GM23338 (cell line): ENCODE results near the gene ST3GAL2. TPM values are rescaled to one million over a fixed set of nuclear protein-coding genes. Genes with fewer than 3 reads are reported as not detected.

Source experiments
- ATAC-seq: fragments of 200-7000 bp; cut with Tn5 transposase; 3 replicates; pipeline ENCODE4 v1.9.1; 2020
- DNase-seq: peaks from one replicate; pipeline ENCODE4 v3.0.0-alpha.2; 2015; ENCODE audit warnings: low spot score
- H2AFZ ChIP-seq: fragments of 200-600 bp; sonication (generic); 2 replicates; pipeline ENCODE4 v1.8.0; 2016; ENCODE audit warnings: antibody characterized with exemption, mild to moderate bottlenecking, moderate library complexity
- H3F3A ChIP-seq: fragments of 200-600 bp; sonication (generic); replicated peaks from 2 replicates; pipeline ENCODE4 v1.8.0; 2017; ENCODE audit warnings: antibody characterized with exemption, mixed run types, low read depth
- H3K27ac ChIP-seq: fragments of 200-600 bp; sonication (generic); 2 replicates; pipeline ENCODE4 v1.6.1; 2016; ENCODE audit warnings: low read depth
- H3K27me3 ChIP-seq: fragments of 200-600 bp; sonication (generic); 2 replicates; pipeline ENCODE4 v1.8.0; 2016; ENCODE audit warnings: mild to moderate bottlenecking, mixed run types, moderate library complexity; ENCODE audit not compliant: insufficient read depth
- H3K36me3 ChIP-seq: fragments of 200-600 bp; sonication (generic); 2 replicates; pipeline ENCODE4 v1.8.0; 2016; ENCODE audit warnings: mild to moderate bottlenecking; ENCODE audit not compliant: insufficient read depth
- H3K4me1 ChIP-seq: fragments of 200-600 bp; sonication (generic); 2 replicates; pipeline ENCODE4 v1.8.0; 2016; ENCODE audit warnings: mild to moderate bottlenecking, moderate library complexity; ENCODE audit not compliant: insufficient read depth
- H3K4me2 ChIP-seq: fragments of 200-600 bp; sonication (generic); 2 replicates; pipeline ENCODE4 v1.7.1; 2017; ENCODE audit warnings: mixed run types
- H3K4me3 ChIP-seq: fragments of 200-600 bp; sonication (generic); 2 replicates; pipeline ENCODE4 v1.6.1; 2016; ENCODE audit warnings: mixed run types
- H3K79me2 ChIP-seq: fragments of 200-600 bp; sonication (generic); replicated peaks from 2 replicates; pipeline ENCODE4 v1.8.0; 2017; ENCODE audit warnings: mild to moderate bottlenecking; ENCODE audit not compliant: insufficient read depth
- H3K9me2 ChIP-seq: fragments of 200-600 bp; sonication (generic); 2 replicates; pipeline ENCODE4 v1.8.0; 2017; ENCODE audit not compliant: insufficient read depth
- H4K20me1 ChIP-seq: fragments of 200-600 bp; sonication (generic); replicated peaks from 2 replicates; pipeline ENCODE4 v1.8.0; 2017; ENCODE audit warnings: mild to moderate bottlenecking; ENCODE audit not compliant: insufficient read depth
- H3K27ac Mint-ChIP-seq: 2 replicates; pipeline ENCODE4 v1.8.0; 2020; ENCODE audit warnings: inconsistent platforms, mild to moderate bottlenecking, moderate library complexity, mixed read lengths
- H3K27me3 Mint-ChIP-seq: 3 replicates; pipeline ENCODE4 v1.8.0; 2022; ENCODE audit warnings: low read depth, mild to moderate bottlenecking, moderate library complexity, mixed read lengths, inconsistent platforms; ENCODE audit not compliant: insufficient read depth, poor library complexity
- H3K36me3 Mint-ChIP-seq: 3 replicates; pipeline ENCODE4 v1.8.0; 2021; ENCODE audit warnings: low read depth, mild to moderate bottlenecking, inconsistent platforms, moderate library complexity, mixed read lengths
- H3K4me1 Mint-ChIP-seq: 3 replicates; pipeline ENCODE4 v1.8.0; 2020; ENCODE audit warnings: mild to moderate bottlenecking, inconsistent platforms, mixed read lengths
- H3K4me3 Mint-ChIP-seq: 3 replicates; pipeline ENCODE4 v1.8.0; 2021; ENCODE audit warnings: moderate library complexity, mild to moderate bottlenecking, inconsistent platforms, mixed read lengths
- H3K9me3 Mint-ChIP-seq: 3 replicates; pipeline ENCODE4 v1.8.0; 2020; ENCODE audit warnings: moderate library complexity, mild to moderate bottlenecking, inconsistent platforms, mixed read lengths
- CREB1 ChIP-seq: fragments of 250-450 bp; sonication (Bioruptor Pico); IDR thresholded peaks from 2 replicates; pipeline ENCODE4 v1.5.0; 2020; ENCODE audit warnings: low read depth, mild to moderate bottlenecking, moderate library complexity
- CTCF ChIP-seq, 2 experiments: fragments of 200-600 bp in 1 of 2; sonication (generic) in 1 of 2; conservative IDR thresholded peaks; 2 replicates each; pipeline versions ENCODE4 v1.5.1 to v1.6.1; 2016 to 2017; ENCODE audit warnings: antibody characterized with exemption in 2 of 2, low read depth in 2 of 2, mild to moderate bottlenecking in 2 of 2, moderate library complexity in 1 of 2
- EZH2 ChIP-seq: fragments of 200-600 bp; sonication (generic); IDR thresholded peaks from one replicate; pipeline ENCODE4 v1.8.0; 2017; ENCODE audit warnings: antibody characterized with exemption, mild to moderate bottlenecking, low read depth; ENCODE audit not compliant: unreplicated experiment
- EZH2phosphoT487 ChIP-seq: fragments of 200-600 bp; sonication (generic); IDR thresholded peaks from one replicate; pipeline ENCODE4 v1.8.1; 2018; ENCODE audit warnings: antibody characterized with exemption; ENCODE audit not compliant: unreplicated experiment
- JUNB ChIP-seq: IDR thresholded peaks from one replicate; pipeline ENCODE4 v1.6.1; 2016; ENCODE audit warnings: antibody characterized with exemption; ENCODE audit not compliant: unreplicated experiment
- NANOG ChIP-seq: IDR thresholded peaks from 2 replicates; pipeline ENCODE4 v1.6.1; 2016; ENCODE audit warnings: antibody characterized with exemption, borderline replicate concordance
- POLR2AphosphoS5 ChIP-seq: IDR thresholded peaks from 2 replicates; pipeline ENCODE4 v1.6.1; 2016; ENCODE audit warnings: antibody characterized with exemption, low read depth
- REST ChIP-seq: IDR thresholded peaks from one replicate; pipeline ENCODE4 v1.6.1; 2018; ENCODE audit warnings: antibody characterized with exemption; ENCODE audit not compliant: unreplicated experiment
- STAT1 ChIP-seq: IDR thresholded peaks from one replicate; pipeline ENCODE4 v1.6.1; 2016; ENCODE audit warnings: antibody characterized with exemption; ENCODE audit not compliant: unreplicated experiment
- ZNF114 ChIP-seq: fragments of 250-450 bp; sonication (Bioruptor Pico); IDR thresholded peaks from 2 replicates; pipeline ENCODE4 v1.5.0; 2020; ENCODE audit warnings: mild to moderate bottlenecking, moderate library complexity
- ZNF331 ChIP-seq: fragments of 250-450 bp; sonication (Bioruptor Pico); IDR thresholded peaks from 2 replicates; pipeline ENCODE4 v1.5.0; 2020; ENCODE audit warnings: low read depth, mild to moderate bottlenecking, moderate library complexity
- ZNF462 ChIP-seq: fragments of 250-450 bp; sonication (Bioruptor Pico); IDR thresholded peaks from 2 replicates; pipeline ENCODE4 v1.5.0; 2020; ENCODE audit warnings: mild to moderate bottlenecking, moderate library complexity
- polyA plus RNA-seq: library from polyadenylated mRNA; unstranded; fragments of >200 nt; fragmentation: Nextera tagmentation; extraction: Ambion mirVana; gene quantifications from 2 replicates; pipeline ENCODE4 v1.2.1, GENCODE V29; 2016
- total RNA-seq: library from RNA; depleted of rRNA; stranded (reverse); fragments of >200 nt; shearing (Covaris generic); gene quantifications from 2 replicates; pipeline ENCODE4 v1.2.3, GENCODE V29; 2014
- TF ChIP-seq, protein P1 (sequence below): IDR thresholded peaks from 2 replicates; pipeline ENCODE4 v1.6.1; 2016; ENCODE audit warnings: antibody characterized with exemption

ST3GAL2 gene
- total and polyA plus RNA-seq, 2 experiments from 2014 or later = 12.3 to 39.8 TPM

DNA sequence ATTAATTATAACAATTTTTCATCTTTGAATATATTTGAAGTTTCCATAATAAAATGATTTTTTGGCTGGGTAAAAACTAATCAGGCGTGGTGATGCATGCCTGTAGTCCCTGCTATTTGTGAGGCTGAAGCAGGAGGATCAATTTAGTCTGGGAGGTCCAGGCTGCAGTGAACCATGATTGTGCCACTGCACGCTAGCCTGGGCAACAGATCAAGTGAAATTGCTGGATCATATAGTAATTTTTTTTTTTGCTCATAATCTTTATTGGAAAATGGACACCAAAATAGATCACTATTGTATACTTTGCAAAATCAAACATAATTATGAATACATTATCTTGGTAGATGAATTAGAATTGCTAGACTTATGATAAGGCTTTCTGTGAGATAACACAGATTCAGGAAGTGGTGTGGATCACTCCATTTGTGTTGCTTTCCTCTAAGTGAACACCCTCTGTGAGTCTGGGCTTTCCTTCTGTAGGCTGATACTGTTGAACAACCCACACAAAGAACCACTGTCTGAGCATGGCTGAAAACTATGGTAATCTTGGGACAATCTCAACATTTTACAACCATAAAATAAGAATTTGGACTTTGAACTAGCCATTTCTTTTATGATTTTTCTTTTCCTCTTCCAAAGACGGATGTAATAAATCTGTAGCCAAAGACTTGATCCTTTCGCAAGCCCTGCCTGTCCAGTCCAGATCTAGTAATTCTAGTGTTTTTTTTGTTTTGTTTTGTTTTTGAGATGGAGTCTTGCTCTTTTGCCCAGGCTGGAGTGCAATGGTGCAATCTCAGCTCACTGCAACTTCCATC is 5.6 kb upstream of the ST3GAL2 start:
- H3K36me3 ChIP-seq = no peaks in the 10 kb centered on the region
- ATAC-seq (no peak), DNase-seq (no peak)
- no peaks in the 10 kb centered on the region for H3K27me3 ChIP-seq
- no peak overlapping the region for H2AFZ ChIP-seq
- no peaks in the 10 kb centered on the region; the same call in 2 of the 3 replicates for H3K36me3 Mint-ChIP-seq
- H3K4me1 ChIP-seq = peaks cover 16% of the 10 kb centered on the region
- no peaks in the 10 kb centered on the region for H3K79me2 ChIP-seq
- no peak overlapping the region for H3K4me2 ChIP-seq
- H3K4me3 Mint-ChIP-seq = no peak overlapping the region
- peaks cover 1% of the 10 kb centered on the region; the same call in 1 of the 2 replicates for H3F3A ChIP-seq
- H3K9me2 ChIP-seq = no peaks in the 10 kb centered on the region
- peaks cover 15% of the 10 kb centered on the region for H3K4me1 Mint-ChIP-seq
- H4K20me1 ChIP-seq = no peaks in the 10 kb centered on the region; the same call in 1 of the 2 replicates
- no peak overlapping the region for H3K27ac ChIP-seq
- no peak overlapping the region for H3K27ac Mint-ChIP-seq
- H3K4me3 ChIP-seq = no peak overlapping the region
- H3K27me3 Mint-ChIP-seq = peaks cover 4% of the 10 kb centered on the region
- no peak for TF ChIP-seq POLR2AphosphoS5
- TF ChIP-seq, protein P1, sequence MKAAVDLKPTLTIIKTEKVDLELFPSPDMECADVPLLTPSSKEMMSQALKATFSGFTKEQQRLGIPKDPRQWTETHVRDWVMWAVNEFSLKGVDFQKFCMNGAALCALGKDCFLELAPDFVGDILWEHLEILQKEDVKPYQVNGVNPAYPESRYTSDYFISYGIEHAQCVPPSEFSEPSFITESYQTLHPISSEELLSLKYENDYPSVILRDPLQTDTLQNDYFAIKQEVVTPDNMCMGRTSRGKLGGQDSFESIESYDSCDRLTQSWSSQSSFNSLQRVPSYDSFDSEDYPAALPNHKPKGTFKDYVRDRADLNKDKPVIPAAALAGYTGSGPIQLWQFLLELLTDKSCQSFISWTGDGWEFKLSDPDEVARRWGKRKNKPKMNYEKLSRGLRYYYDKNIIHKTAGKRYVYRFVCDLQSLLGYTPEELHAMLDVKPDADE = no peak
- no peak for TF ChIP-seq CREB1 (CRISPR knock-in tag)
- no peak for TF ChIP-seq CTCF (conservative IDR thresholded peaks at IDR 0.05; ENCODE audit: low read depth in 2 of 2)
- no peak for TF ChIP-seq EZH2phosphoT487
- no peak for TF ChIP-seq EZH2
- no peak for TF ChIP-seq ZNF331 (CRISPR knock-in tag)
- no peak for TF ChIP-seq REST
- no peak for TF ChIP-seq STAT1
- TF ChIP-seq ZNF114 (CRISPR knock-in tag) = no peak
- no peak for TF ChIP-seq NANOG
- TF ChIP-seq JUNB = no peak
- TF ChIP-seq ZNF462 (CRISPR knock-in tag) = no peak
- no peaks in the 10 kb centered on the region for H3K9me3 Mint-ChIP-seq
